ENCODE results near the gene CD244.

GRCh38 chr1:160850993-160851392 lies 11.7 kb downstream of the CD244 start:
- TF ChIP-seq, protein P1, sequence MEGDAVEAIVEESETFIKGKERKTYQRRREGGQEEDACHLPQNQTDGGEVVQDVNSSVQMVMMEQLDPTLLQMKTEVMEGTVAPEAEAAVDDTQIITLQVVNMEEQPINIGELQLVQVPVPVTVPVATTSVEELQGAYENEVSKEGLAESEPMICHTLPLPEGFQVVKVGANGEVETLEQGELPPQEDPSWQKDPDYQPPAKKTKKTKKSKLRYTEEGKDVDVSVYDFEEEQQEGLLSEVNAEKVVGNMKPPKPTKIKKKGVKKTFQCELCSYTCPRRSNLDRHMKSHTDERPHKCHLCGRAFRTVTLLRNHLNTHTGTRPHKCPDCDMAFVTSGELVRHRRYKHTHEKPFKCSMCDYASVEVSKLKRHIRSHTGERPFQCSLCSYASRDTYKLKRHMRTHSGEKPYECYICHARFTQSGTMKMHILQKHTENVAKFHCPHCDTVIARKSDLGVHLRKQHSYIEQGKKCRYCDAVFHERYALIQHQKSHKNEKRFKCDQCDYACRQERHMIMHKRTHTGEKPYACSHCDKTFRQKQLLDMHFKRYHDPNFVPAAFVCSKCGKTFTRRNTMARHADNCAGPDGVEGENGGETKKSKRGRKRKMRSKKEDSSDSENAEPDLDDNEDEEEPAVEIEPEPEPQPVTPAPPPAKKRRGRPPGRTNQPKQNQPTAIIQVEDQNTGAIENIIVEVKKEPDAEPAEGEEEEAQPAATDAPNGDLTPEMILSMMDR (IDR thresholded peaks at IDR 0.05 in 8 of 11, conservative IDR thresholded peaks at IDR 0.05 in 3 of 11), result no peak
- no peak for TF ChIP-seq POLR2AphosphoS5 (IDR thresholded peaks at IDR 0.05)
